HG03521 (cell line): ENCODE measurements around the gene SLFN5.
"Not testable (repeated sequence)": the region's sequence is repeated elsewhere in the genome, so short reads cannot be mapped to it uniquely, and the experiment has no call there.

Experiments
- ATAC-seq: cut with Tn5 transposase; IDR thresholded peaks from one replicate; pipeline ENCODE4 v1.9.1; 2021; ENCODE audit warnings: mild to moderate bottlenecking, moderate library complexity; ENCODE audit not compliant: unreplicated experiment

Gene SLFN5

GRCh38 chr17:35287286-35287811, 44.5 kb downstream of the SLFN5 start:
- no peak for ATAC-seq

GRCh38 chr17:35289222-35289621, 46.4 kb downstream of the SLFN5 start:
- no peak for ATAC-seq

GRCh38 chr17:35291802-35292201, 48.9 kb downstream of the SLFN5 start:
- ATAC-seq: no peak

GRCh38 chr17:35293151-35293847, 50.4 kb downstream of the SLFN5 start:
- ATAC-seq: no peak

DNA sequence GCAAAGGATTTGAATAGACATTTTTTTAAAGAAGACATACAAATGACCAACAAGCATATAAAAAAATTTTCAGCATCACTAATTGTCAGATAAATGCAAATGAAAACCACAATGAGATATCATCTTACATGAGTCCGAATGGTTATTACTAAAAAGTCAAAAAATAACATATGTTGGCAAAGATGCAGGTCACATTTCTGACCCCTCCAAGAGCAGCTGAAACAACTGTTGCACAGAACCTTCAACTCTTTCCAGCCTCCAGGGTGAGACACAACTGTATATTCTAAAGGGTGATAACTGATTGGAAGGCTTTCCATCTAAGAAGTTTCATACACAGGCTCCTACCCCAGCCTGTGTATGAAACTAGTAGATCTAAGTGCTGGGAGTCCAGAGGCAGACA, 51.9 kb downstream of the SLFN5 start:
- ATAC-seq: no peak

- no peak for ATAC-seq
Measured at GRCh38 chr17:35295686-35296085, 52.8 kb downstream of the SLFN5 start.

DNA sequence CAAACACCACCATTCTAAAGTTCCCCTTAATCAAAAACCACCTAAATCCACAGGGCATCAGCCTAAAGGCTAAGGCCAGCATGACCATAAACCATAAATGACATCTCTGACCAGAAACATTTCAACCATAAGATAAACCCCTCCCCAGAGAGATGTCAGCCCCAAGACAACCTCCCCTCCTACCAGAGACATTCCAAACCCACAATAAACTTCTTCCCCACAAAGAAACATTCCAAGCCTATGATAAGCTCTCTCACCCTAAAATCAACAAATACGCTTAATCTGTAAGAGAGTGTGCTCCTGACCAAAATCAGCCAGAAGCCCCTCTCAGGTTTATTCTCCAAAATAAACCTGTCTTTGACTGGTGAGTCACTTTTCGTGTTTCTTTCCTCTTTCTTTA, 54.8 kb downstream of the SLFN5 start:
- ATAC-seq: no peak

GRCh38 chr17:35298639-35299038, 55.8 kb downstream of the SLFN5 start:
- no peak for ATAC-seq

DNA sequence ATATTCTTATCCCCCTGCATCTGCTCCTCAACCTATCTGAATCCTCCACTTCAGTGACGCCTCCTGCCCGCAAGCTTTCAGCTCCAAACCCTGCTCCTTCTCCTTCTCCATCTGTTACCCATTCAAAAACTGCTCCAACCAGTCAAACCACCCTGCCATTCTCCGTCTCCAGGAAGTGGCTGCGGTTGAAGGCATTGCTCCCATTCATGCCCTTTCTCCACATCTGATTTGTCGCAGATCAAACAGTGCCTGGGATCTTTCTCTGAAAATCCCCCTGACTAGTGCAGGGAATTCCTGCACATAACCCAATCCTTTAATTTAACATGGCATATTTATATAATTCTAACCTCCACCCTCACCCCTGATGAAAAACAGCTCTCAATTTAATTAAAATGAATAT, 56.3 kb downstream of the SLFN5 start:
- no peak for ATAC-seq

DNA sequence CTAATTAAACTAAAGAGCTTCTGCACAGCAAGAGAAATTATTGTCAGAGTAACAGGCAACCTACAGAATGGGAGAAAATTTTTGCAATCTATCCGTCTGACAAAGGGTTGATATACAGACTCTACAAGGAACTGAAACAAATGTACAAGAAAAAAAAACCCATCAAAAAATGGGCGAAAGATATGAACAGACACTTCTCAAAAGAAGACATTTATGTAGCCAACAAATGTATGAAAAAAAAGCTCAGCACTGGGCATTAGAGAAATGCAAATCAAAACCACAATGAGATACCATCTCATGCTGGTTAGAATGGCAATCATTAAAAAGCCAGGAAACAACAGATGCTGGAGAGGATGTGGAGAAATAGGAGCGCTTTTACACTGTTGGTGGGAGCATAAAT, 66.5 kb downstream of the SLFN5 start:
- not testable (repeated sequence) for ATAC-seq

DNA sequence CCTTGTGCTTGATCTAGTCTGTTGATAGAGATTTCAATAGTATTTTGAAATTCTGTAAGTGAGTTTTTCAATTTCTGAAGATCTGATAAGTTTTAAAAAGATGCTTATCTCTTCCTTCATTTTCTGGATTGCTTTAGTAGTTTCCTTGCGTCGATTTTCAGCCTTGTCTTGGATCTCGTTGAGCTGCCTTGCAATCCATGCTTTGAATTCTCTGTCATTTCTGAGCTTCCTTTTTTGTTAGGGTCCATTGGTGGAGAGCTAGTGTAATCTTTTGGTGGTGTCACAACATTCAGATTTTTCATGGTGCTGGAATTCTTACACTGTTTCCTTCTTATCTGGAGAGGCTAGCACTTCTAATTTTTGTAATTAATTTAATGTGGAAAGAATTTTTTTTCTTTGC, 69.5 kb downstream of the SLFN5 start:
- ATAC-seq: no peak

DNA sequence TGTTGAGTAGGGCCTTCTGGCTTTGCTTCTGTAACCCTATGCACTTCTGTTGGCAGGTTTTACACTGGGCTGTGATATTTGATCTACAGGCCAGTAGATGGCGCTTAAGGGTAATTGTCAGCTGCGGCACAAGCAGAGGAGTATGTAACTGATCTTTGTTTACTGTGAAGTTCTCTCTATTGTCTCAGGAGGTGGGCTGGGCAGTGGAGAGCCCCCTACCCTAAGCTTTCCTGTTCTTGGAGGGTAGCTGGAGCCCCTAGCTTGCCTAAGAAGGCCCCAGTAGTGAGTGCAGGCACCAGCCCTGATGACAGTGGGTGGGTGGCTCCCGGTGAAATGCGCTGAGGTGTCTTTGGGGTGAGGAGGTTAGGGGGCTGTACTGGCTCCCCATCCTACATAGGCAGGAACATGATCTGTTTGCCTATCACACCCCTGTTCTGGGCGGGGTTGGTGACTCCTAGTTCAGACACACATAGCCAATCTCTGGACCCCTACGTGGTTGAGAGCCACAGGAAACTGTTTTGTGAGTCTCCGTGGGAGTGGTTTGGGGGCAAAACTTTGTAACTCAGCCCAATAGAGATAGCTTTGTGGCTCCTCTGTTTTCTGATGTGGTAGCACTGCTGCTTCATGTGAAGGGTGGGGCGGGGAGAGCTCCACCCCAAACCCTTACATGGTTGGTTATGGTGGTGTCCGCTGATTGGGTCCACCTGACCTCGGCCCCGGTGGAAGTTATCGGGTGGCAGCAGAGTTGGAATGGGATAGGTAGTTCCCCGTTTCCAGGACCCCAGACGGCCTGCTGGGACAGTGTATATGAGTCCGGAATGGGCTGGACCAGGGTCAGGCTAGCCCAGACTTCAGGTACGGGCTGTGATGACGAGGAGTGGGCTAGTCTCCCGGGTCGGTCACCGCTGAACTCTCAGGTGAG, 70.2 kb downstream of the SLFN5 start:
- ATAC-seq: peak; percentile 66

DNA sequence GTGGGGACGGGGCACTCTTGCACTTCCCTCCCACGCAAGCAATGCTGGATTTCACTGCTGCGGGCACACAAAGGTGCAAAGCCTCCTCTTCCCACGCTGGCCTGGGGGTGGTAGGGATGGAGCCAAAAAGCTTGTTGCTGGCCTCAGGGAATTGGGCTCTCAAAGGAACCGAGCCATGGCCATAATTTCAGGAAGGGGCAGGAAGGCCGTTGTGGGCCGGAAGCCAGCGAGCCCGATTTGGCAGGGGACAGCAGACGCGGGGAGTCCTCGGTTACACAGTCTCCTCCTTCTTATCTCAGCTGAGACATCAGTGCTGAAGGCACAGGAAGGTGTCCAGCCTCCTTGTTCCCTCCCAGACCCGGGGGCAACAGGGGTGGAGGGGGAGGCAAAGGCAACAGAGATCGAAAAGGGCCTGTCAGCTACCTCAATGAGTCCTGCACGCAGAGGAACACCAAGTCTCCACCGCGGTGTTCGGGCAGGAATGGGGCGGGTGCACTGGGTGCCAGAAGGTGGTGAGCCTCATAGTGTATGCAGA, 71.1 kb downstream of the SLFN5 start:
- no peak for ATAC-seq

- no peak for ATAC-seq
Measured at GRCh38 chr17:35314415-35315216, 71.7 kb downstream of the SLFN5 start.

- ATAC-seq: no peak
Measured at GRCh38 chr17:35315283-35315682, 72.4 kb downstream of the SLFN5 start.

DNA sequence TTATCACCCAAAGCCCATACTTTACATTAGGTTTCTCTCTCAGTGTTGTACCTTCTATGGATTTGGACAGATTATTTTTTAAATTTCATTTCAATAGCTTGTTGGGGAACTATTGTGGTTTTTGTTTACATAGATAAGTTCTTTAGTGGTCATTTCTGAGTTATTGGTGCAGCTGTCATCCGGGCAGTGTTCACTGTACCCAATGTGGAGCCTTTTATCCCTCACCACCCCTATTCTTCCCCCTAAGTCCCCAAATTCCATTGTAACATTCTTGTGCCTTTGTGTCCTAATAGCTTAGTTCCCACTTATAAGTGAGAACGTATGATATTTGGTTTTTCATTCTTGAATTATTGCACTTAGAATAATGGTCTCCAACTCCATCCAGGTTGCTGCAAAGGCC, 73.1 kb downstream of the SLFN5 start:
- ATAC-seq: no peak

GRCh38 chr17:35322749-35323148, 79.9 kb downstream of the SLFN5 start:
- ATAC-seq: no peak
